ENCODE results near the gene BARX2.

- TF ChIP-seq CTCF (IDR thresholded peaks at IDR 0.05; ENCODE audit: insufficient read depth, low read length, poor library complexity, severe bottlenecking) = no peak
- no peak for TF ChIP-seq EZH2phosphoT487 (conservative IDR thresholded peaks at IDR 0.05; ENCODE audit: low read length)
Observed at GRCh38 chr11:129458278-129458677, 82.6 kb downstream of the BARX2 start.

All from SU-DHL-6 (cell line).